ENCODE measurements around the gene INTS15. TPM values are rescaled to one million over a fixed set of nuclear protein-coding genes. Genes with fewer than 3 reads are reported as not detected.

The INTS15 gene
- total and polyA plus RNA-seq, 8 donors, result 12.4 to 23.0 (median 14.8) TPM

- WGBS, 2 donors, result 92 to 93% methylated on average over 17 of the region's 17 CpGs
- H3K27ac ChIP-seq, result no peak overlapping the region
- peaks cover 0 to 34% (median 20%) of the 10 kb centered on the region in 3 donors for H3K36me3 ChIP-seq
- H3K4me3 ChIP-seq, result no peak overlapping the region
- no peaks in the 10 kb centered on the region for H3K9me3 ChIP-seq
- no peaks in the 10 kb centered on the region for H3K4me1 ChIP-seq
- DNase-seq (no peak), ATAC-seq (no peak), FAIRE-seq (no peak)
- intact Hi-C loops (cut with DNase I), result no loop called here
- no peaks in the 10 kb centered on the region for H3K27me3 ChIP-seq
- TF ChIP-seq CTCF (IDR thresholded peaks at IDR 0.05), result no peak
These were observed 58.4 kb downstream of the INTS15 start for GRCh38 chr7:6648066-6648814.

- no peak for TF ChIP-seq CTCF (IDR thresholded peaks at IDR 0.05)
- DNase-seq (no peak), FAIRE-seq (no peak), ATAC-seq (no peak)
- WGBS, 2 donors, result 92 to 99% methylated on average over 5 of the region's 5 CpGs
- no peak overlapping the region for H3K27ac ChIP-seq
- intact Hi-C loops (cut with DNase I), result no loop called here
- no peak overlapping the region for H3K4me3 ChIP-seq
- H3K9me3 ChIP-seq, result no peaks in the 10 kb centered on the region
- no peaks in the 10 kb centered on the region for H3K4me1 ChIP-seq
- H3K36me3 ChIP-seq, result peaks cover 0 to 31% (median 18%) of the 10 kb centered on the region in 3 donors
- H3K27me3 ChIP-seq, result no peaks in the 10 kb centered on the region
These were observed 58.9 kb downstream of the INTS15 start for GRCh38 chr7:6648815-6649104.

GRCh38 chr7:6649241-6649961 lies 59.6 kb downstream of the INTS15 start:
- H3K9me3 ChIP-seq, result no peaks in the 10 kb centered on the region
- intact Hi-C loops (cut with DNase I), result no loop called here
- DNase-seq, result peak in 1 of 6 donors; percentile 35
- peaks cover under 1 to 31% (median 18%) of the 10 kb centered on the region in 3 donors for H3K36me3 ChIP-seq
- no peak for ATAC-seq
- no peak for TF ChIP-seq CTCF (IDR thresholded peaks at IDR 0.05)
- FAIRE-seq, result no peak
- H3K4me3 ChIP-seq, result no peak overlapping the region
- 90 to 91% methylated on average over 13 of the region's 13 CpGs for WGBS, 2 donors
- no peaks in the 10 kb centered on the region for H3K4me1 ChIP-seq
- no peak overlapping the region for H3K27ac ChIP-seq
- no peaks in the 10 kb centered on the region for H3K27me3 ChIP-seq

- DNase-seq, result peak in 1 of 6 donors; percentile 24
- Histone ChIP-seq H3K27ac (no peak overlapping the region), H3K27me3 (no peaks in the 10 kb centered on the region), H3K4me1 (no peaks in the 10 kb centered on the region), H3K9me3 (no peaks in the 10 kb centered on the region), H3K36me3 (peaks cover 4 to 29% (median 13%) of the 10 kb centered on the region in 3 donors), H3K4me3 (no peak overlapping the region)
- 96 to 98% methylated on average over 10 of the region's 10 CpGs for WGBS, 2 donors
- no peak for ATAC-seq
- FAIRE-seq, result no peak
- no peak for TF ChIP-seq CTCF (IDR thresholded peaks at IDR 0.05)
- intact Hi-C loops (cut with DNase I), result no loop called here
These were observed 60.3 kb downstream of the INTS15 start for GRCh38 chr7:6650086-6650485.

- H3K27ac ChIP-seq, result no peak overlapping the region
- WGBS, 2 donors, result 98 to 100% methylated on average over 12 of the region's 12 CpGs
These were observed 60.7 kb downstream of the INTS15 start for GRCh38 chr7:6650521-6651011.

More at GRCh38 chr7:6650521-6651011, 60.7 kb downstream of the INTS15 start:
- no peaks in the 10 kb centered on the region for H3K4me1 ChIP-seq
- peaks cover 4 to 28% (median 10%) of the 10 kb centered on the region in 3 donors for H3K36me3 ChIP-seq
- no peaks in the 10 kb centered on the region for H3K27me3 ChIP-seq
- ATAC-seq (no peak), FAIRE-seq (no peak), DNase-seq (peak in 1 of 6 donors; percentile 44)
- no peak for TF ChIP-seq CTCF (IDR thresholded peaks at IDR 0.05)
- H3K9me3 ChIP-seq, result no peaks in the 10 kb centered on the region
- intact Hi-C loops (cut with DNase I), result no loop called here
- no peak overlapping the region for H3K4me3 ChIP-seq

Measured in pancreas (tissue), 10 donors.